ENCODE measurements around the gene HNRNPAB.

DNA sequence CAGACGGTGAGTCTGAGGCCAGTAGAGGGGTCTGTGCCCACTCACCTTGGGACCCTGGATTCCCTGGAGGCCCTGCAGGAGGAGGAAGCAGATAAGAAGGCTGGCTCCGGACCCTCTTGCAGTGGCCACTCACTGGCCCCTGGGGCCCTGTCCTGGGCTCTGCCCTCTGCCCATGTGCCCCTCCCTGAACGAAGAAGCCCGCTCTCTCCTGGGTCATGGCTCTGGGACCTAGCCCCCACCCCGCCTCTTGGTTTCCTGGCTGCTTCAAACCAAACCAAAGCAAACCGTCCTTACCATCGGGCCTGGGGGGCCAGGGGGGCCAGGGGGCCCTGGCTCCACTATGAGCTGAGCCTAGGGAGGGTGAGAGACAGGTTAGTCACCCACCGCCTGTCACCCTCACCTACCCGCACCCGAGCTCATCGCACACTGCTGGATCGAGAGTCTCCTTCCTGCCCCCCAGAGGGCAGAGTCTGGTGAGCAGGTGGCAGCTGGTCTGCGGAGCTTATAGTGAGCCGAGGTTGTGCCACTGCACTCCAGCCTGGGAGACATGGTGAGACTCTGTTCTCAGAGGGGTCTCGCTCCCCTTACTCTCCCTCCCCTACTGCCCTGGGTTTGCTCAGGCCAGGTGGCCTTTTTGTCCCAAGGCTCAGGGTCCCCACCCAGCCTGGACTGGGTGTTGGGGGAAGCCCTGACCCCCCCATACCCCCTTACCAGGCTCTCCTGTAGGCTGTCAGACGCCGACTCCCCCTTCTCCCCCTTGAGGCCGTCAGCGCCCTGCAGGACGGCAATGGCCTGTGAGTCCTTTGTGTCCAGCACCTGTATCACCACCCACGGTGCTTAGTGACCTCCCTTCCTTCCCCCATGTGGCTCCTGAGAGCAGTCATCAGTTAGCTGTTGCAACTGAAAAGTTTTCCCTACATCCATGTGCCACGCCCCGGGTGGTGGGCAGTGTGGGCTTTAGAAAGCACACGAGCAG is 43.4 kb downstream of the HNRNPAB start:
- TF ChIP-seq POLR2A (IDR thresholded peaks at IDR 0.05) (no peak), POLR2AphosphoS5 (IDR thresholded peaks at IDR 0.05) (no peak)
